NCI-H2227 (cell line): ENCODE measurements around the gene LRRIQ4.

Experiments used
- DNase-seq: peaks from one replicate; lab custom pipeline; 2025; ENCODE audit not compliant: unreplicated experiment; lab: John Stamatoyannopoulos, UW

Gene LRRIQ4

DNA sequence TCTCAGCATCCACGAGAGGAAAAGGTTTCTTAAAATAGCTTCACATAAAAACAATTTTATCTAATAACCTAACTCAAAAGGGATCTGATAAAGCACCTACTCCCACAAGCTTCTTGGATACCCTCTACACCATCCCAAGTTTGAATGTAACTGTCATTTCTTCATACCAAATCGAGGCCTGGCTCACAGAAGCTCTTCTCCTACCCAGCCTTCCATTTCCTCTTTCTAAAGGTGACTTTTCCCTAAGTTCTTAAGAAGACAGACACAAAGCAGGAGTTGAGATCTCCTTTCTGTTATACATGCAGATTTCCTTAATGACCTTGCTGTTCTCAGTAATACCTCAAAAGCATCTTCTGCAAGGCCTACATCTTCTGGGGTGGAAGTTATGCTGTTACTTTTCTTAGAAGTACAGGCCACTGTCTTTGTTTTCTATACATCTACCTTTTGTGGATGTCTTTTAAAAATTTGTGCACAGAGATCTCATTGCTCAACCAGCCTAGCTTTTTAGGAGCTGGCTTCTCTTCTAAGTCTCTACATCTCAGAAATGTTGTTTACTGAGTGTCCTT lies 3.4 kb upstream of the LRRIQ4 start:
- no peak for DNase-seq

DNA sequence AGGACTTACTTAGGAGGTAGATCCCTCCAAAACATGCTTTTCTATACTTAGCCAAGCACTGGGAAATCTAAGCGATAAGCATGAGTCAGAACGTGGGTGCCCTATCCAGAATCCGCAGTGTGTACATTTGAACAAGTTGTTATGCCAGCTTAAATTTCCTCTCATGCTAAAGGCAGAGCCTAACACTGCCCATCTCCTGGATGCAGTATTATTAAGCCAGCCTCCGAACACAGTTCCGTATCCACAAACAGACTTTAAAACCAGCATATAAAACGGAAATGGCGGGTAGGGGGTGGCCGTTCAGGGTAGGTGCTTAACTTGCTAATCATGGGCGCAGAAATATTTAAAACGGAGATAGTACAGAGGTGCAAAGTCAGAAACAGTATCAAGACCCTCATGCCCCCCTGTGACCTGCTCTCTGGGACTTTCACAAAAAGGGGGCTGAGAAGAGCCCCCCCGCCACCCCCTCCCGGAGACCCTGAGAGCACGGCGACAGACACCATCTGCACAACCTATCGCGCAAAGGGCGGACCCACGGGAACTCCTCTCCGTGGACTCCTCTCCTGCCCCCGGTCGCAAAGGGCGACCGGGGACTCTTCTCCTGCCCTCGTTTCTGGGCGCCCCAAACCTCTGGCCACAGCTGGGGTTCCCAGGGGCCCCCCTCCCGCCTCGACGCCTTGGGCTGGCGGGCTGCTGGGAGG lies 889 bp upstream of the LRRIQ4 start:
- DNase-seq: peak; percentile 58

GRCh38 chr3:169813278-169813677 lies 608 bp downstream of the LRRIQ4 start:
- no peak for DNase-seq

- DNase-seq: no peak
These were observed 1.3 kb downstream of the LRRIQ4 start for GRCh38 chr3:169813757-169814517.

DNA sequence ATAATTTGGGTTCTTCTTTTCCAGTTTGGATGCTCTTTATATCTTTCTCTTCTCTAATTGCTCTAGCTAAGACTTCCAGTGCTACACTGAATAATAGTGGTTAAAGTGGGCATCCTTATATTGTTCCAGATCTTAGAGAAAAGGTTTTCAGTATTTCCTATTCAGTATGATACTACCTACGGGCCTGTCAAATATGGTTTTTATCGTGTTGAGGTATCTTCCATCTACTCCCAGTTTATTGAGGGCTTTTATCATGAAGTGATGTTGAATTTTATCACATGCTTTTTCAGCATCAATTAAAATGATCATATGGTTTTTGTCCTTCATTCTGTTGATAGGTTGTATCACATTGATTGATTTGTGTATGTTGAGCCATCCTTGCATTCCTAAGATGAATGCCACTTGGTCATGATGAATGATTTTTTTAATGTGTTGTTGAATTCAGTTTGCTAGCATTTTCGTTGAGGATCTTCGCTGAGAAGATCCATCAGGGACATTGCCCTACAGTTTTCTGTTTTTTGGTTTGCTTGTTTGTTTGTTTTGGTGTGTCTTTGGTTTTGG lies 3.0 kb downstream of the LRRIQ4 start:
- no peak for DNase-seq

GRCh38 chr3:169818316-169818715 lies 5.6 kb downstream of the LRRIQ4 start:
- DNase-seq: no peak

DNA sequence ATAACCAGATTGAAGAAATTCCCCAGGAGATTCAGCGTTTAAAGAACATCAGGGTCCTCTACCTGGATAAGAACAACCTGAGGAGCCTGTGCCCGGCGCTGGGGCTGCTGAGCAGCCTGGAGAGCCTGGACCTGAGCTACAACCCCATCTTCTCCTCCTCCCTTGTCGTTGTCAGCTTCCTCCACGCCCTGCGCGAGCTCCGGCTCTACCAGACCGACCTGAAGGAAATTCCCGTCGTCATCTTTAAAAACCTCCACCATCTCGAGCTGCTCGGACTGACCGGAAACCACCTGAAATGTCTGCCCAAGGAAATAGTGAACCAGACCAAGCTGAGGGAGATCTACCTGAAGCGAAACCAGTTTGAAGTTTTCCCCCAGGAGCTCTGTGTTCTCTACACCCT lies 9.4 kb downstream of the LRRIQ4 start:
- DNase-seq: no peak

DNA sequence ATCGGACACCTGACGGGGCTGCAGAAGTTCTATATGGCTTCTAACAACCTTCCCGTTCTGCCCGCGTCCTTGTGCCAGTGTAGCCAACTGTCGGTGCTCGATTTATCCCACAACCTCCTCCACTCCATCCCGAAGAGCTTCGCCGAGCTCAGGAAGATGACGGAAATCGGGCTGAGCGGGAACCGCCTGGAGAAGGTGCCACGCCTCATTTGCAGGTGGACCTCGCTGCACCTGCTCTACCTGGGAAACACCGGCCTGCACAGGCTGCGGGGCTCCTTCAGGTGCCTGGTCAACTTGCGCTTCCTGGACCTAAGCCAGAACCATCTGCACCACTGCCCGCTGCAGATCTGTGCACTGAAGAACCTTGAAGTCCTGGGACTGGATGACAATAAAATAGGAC lies 9.9 kb downstream of the LRRIQ4 start:
- no peak for DNase-seq

DNA sequence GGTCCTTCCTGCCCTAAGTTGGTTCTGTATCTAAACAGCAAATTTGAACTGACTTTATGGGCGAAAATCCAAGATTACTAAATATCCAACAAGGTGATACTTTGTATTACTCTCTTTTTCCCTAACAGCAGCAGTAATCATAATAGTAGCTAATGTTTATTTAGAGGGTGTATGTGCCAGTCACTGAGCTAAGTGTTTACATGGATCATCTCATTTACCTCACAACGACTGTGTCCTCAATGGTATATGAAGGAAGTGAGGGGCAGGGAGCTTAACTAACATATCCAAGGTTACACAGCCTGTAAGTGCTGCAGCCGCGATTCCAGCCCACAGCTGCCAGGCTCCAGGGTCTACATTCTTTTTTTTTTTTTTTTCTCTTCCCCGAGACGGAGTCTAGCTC lies 10.3 kb downstream of the LRRIQ4 start:
- no peak for DNase-seq

DNA sequence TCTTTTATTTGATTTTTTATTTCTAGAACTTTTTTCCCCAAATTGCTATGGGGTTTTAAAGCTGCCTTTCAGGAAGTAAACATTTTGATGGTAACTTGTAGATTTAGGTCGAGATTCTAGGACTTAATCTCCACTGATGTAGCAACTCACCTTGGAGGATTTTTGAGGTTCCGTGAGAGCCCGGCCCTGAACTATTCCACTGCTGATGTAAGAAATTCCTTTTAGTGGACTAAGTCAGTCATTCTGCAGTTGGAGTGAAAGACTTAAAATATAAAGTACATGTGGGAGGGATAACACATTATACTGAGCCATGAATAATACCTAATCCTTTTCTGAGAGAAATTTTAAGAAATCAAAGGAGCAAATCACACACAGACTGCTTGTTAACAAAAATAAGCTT lies 12.6 kb downstream of the LRRIQ4 start:
- no peak for DNase-seq

GRCh38 chr3:169827712-169828111 lies 15.0 kb downstream of the LRRIQ4 start:
- DNase-seq: no peak

- DNase-seq: no peak
These were observed 22.9 kb downstream of the LRRIQ4 start for GRCh38 chr3:169835533-169835932.

DNA sequence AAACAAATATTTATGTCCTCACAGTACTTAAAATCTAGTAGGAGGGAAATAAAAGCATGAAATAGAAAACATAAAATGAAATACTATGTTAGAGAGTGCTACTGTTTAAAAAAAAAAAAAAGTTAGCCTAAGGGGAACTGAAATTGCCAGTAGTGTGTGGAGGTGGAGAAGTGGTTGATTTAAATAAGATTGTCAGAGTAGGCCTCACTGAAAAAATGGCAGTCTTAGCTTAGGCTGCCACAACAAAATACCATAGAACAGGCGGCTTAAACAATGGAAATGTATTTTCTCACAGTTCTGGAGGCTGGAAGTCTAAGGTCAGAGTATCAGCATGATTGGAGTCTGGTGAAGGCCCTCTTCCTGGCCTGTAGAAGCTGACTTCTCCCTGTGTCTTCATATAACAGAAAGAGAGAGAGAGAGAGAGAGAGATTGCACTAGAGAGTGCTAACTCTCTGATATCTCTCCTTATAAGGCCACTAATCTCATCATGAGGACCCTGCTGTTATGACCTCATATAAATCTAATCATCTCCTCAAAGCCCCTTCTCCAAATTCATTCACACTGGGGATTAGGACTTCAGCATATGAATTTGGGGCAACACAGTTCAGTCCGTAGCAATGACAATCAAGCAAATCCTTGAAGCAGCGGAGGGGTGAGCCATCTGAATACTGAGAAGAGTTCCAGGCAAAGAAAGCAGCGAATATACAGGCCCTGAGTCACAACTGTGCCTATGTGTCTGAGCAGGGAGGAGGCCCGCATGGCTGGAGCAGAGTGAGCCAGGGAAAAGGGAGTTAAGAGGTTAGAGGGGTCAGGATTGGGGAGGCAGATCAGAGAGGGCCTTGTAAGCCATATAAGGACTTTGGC lies 23.6 kb downstream of the LRRIQ4 start:
- no peak for DNase-seq

DNA sequence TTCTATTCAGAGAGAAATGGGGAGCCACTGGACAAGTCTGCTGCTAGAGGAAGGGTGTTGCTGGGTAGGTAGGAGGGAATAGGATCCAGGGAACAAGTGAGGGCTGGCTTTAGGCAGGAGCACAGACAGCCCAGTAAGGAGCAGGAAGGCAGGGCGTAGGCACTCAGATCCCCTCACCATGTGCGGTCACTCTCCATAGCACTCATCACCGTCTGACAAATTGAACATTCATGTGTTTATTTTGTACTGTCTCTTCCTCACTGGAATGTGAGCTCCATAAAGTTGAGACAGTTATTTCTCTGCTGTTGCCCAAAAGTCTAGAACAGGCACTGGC lies 24.2 kb downstream of the LRRIQ4 start:
- DNase-seq: no peak

- DNase-seq: no peak
These were observed 25.9 kb downstream of the LRRIQ4 start for GRCh38 chr3:169838511-169839030.

DNA sequence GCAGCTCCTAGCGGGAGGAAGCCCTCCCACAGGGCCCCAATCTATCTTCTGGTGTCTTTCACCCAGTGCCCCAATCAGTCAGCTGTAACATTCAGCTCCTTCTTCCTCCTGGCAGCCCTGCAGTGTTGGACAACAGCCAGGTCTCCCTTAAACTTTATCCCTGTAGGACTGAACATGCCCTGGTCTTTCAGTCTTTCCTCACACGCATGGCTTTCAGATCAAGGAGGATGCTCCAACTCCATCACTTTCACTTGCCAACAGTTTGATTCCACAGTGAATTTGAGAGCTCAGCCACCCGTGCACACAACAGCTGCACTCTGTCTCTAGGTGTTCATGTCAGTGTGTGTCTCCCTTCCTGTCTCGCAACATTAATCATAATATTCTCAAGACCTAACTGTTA lies 28.5 kb downstream of the LRRIQ4 start:
- DNase-seq: no peak

GRCh38 chr3:169842960-169843359 lies 30.3 kb downstream of the LRRIQ4 start:
- DNase-seq: no peak

DNA sequence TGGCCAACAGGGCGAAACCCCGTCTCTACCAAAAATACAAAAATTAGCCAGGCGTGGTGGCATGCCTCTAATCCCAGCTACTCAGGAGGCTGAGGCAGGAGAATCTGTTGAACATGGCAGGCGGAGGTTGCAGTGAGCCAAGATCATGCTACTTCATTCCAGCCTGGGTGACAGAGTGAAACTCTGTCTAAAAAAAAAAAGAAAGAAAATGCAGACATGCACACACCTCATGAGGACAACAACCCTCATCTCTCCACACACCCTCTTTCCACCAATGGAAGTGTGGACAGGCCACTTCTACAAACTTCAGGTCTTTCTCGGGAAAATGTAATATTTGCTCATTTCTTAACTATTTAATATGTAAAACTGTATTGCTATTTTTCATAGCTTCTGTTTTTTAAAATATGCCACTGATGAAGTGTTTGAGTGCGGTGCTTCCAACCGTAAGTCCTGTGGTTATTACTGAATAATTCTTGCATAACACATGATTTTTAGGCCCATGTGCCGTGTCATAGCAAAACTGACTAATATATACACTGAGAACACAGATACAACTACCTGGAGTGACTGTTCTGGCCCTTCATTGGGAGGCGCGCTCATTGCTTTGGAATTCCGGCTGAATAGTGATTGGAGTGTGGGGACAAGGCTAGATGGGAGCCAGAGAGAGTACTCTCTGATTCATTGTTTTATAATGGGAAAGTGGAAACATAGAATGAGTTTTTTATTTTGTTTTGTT lies 34.0 kb downstream of the LRRIQ4 start:
- DNase-seq: no peak

DNA sequence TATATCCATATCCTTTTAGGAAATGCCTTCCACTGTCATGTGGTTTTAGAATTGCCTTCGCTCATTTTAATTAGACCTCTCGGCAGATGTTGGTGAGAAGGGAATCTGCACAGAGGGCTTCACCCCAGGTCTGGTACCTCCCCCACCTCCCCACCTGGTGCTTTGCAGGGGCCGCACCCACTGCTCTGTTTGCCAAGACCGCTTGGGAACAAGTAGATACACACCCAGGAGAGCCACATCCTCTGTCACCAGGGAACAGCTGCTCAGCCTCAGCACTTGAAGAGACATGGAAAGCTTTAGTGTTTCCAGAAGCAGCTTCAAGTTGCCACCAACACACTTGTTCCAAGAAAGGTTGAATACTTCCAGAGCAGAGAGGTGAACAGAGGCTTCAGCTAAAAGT lies 35.2 kb downstream of the LRRIQ4 start:
- no peak for DNase-seq

DNA sequence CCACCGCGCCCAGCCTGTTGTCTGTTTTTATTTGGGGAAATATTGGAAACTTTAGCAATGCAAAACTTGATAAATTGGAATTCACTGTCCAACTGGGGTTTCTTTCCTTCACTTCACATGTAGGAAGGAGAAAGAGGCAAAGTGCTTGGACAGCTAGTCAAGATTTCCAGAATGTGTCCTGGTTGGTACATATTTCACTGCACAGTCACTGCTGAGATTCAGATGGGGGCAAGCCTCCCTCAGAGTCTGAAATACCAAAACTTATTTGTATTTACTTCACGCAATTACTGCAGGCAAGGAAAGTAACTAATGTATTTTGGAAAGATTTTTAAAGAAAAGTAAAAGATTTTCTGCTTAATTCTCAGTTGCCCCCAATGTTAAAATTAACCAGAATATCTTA lies 36.1 kb downstream of the LRRIQ4 start:
- no peak for DNase-seq
